ENCODE results near the gene RXRA.

Gene RXRA

GRCh38 chr9:134426436-134426835 is 100.2 kb downstream of the RXRA start:
- Histone ChIP-seq H2BK120ac (ENCODE audit: low read depth, low read length) (no peak overlapping the region), H3K4me1 (ENCODE audit: control insufficient read depth, insufficient read depth, low read depth, low read length) (peaks cover 24% of the 10 kb centered on the region), H3K36me3 (ENCODE audit: control insufficient read depth in 1 of 2, insufficient read depth in 2 of 2, low read depth in 1 of 2, low read length in 2 of 2) (peaks cover 34 to 85% of the 10 kb centered on the region in 2 experiments), H4K8ac (ENCODE audit: low read length) (no peak overlapping the region), H3K4me3 (ENCODE audit: insufficient read depth in 1 of 2, low read depth in 1 of 2, low read length in 2 of 2) (no peak overlapping the region), H3K27ac (ENCODE audit: low read length, poor library complexity, severe bottlenecking) (no peak overlapping the region), H3K14ac (ENCODE audit: low read length in 2 of 2) (peak overlapping the region in 1 of 2 experiments; percentile 38), H3K9me3 (ENCODE audit: control insufficient read depth, low read length) (no peaks in the 10 kb centered on the region), H2BK5ac (ENCODE audit: low read depth, low read length, poor library complexity, severe bottlenecking) (no peak overlapping the region), H2AK5ac (ENCODE audit: low read length, severe bottlenecking) (no peak overlapping the region), H3K18ac (ENCODE audit: low read depth in 1 of 2, low read length in 2 of 2) (no peak overlapping the region), H3K79me1 (replicated peaks; ENCODE audit: low read length, poor library complexity, severe bottlenecking) (peaks cover 14% of the 10 kb centered on the region), H3K4ac (ENCODE audit: low read depth in 1 of 2, low read length in 2 of 2) (no peak overlapping the region), H3K23ac (ENCODE audit: low read length in 2 of 2) (no peak overlapping the region), H2AFZ (ENCODE audit: low read depth, low read length) (no peak overlapping the region), H3K4me2 (ENCODE audit: low read length, poor library complexity, severe bottlenecking) (no peak overlapping the region), H2BK12ac (ENCODE audit: low read length in 2 of 2) (no peak overlapping the region), H3K9ac (ENCODE audit: low read length) (no peak overlapping the region), H2BK15ac (ENCODE audit: low read depth, poor library complexity, severe bottlenecking) (no peak overlapping the region), H4K91ac (ENCODE audit: low read length) (no peak overlapping the region), H3K27me3 (ENCODE audit: control insufficient read depth in 1 of 2, insufficient read depth in 1 of 2, low read length in 2 of 2) (no peaks in the 10 kb centered on the region)
- DNase-seq: no peak
- WGBS: 92% methylated on average over 15 of the region's 15 CpGs

GRCh38 chr9:134427153-134427782 is 101.0 kb downstream of the RXRA start:
- Histone ChIP-seq H2BK12ac (ENCODE audit: low read length in 2 of 2) (no peak overlapping the region), H2AK5ac (ENCODE audit: low read length, severe bottlenecking) (no peak overlapping the region), H3K27me3 (ENCODE audit: control insufficient read depth in 1 of 2, insufficient read depth in 1 of 2, low read length in 2 of 2) (no peaks in the 10 kb centered on the region), H2BK120ac (ENCODE audit: low read depth, low read length) (no peak overlapping the region), H2BK5ac (ENCODE audit: low read depth, low read length, poor library complexity, severe bottlenecking) (no peak overlapping the region), H3K27ac (ENCODE audit: low read length, poor library complexity, severe bottlenecking) (no peak overlapping the region), H3K9me3 (ENCODE audit: control insufficient read depth, low read length) (no peaks in the 10 kb centered on the region), H2BK15ac (ENCODE audit: low read depth, poor library complexity, severe bottlenecking) (no peak overlapping the region), H4K8ac (ENCODE audit: low read length) (no peak overlapping the region), H3K4me2 (ENCODE audit: low read length, poor library complexity, severe bottlenecking) (no peak overlapping the region), H2AFZ (ENCODE audit: low read depth, low read length) (no peak overlapping the region), H3K4me1 (ENCODE audit: control insufficient read depth, insufficient read depth, low read depth, low read length) (peaks cover 29% of the 10 kb centered on the region), H3K36me3 (ENCODE audit: control insufficient read depth in 1 of 2, insufficient read depth in 2 of 2, low read depth in 1 of 2, low read length in 2 of 2) (peaks cover 31 to 84% of the 10 kb centered on the region in 2 experiments), H3K4me3 (ENCODE audit: insufficient read depth in 1 of 2, low read depth in 1 of 2, low read length in 2 of 2) (no peak overlapping the region), H3K9ac (ENCODE audit: low read length) (no peak overlapping the region), H3K14ac (ENCODE audit: low read length in 2 of 2) (no peak overlapping the region), H3K4ac (ENCODE audit: low read depth in 1 of 2, low read length in 2 of 2) (no peak overlapping the region), H3K18ac (ENCODE audit: low read depth in 1 of 2, low read length in 2 of 2) (no peak overlapping the region), H4K91ac (ENCODE audit: low read length) (no peak overlapping the region), H3K79me1 (replicated peaks; ENCODE audit: low read length, poor library complexity, severe bottlenecking) (peaks cover 14% of the 10 kb centered on the region), H3K23ac (ENCODE audit: low read length in 2 of 2) (no peak overlapping the region)
- DNase-seq: no peak
- WGBS: 87% methylated on average over 19 of the region's 24 CpGs

DNA sequence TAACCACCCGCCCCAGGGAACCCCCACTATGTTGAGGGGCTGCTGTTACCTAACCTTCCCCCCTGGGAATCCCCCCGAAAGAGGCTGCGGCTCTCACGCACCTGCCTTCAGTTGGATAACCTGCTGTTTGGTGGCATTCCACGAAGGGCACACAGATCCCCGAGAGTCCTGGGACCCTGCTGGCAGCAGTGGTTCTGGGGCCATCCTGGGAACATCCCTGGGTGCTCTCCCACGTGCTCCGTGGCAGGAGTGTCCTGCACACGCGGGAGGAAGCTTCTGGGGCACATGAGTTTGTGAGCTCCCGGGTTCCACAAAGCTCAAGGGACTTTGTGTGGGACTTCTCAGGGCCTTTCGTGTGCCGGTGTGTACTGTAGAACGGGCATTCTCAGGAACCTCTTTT is 102.3 kb downstream of the RXRA start:
- Histone ChIP-seq H3K18ac (ENCODE audit: low read depth in 1 of 2, low read length in 2 of 2) (no peak overlapping the region), H3K4ac (ENCODE audit: low read depth in 1 of 2, low read length in 2 of 2) (no peak overlapping the region), H3K79me1 (replicated peaks; ENCODE audit: low read length, poor library complexity, severe bottlenecking) (peaks cover 12% of the 10 kb centered on the region), H2BK12ac (ENCODE audit: low read length in 2 of 2) (no peak overlapping the region), H3K4me2 (ENCODE audit: low read length, poor library complexity, severe bottlenecking) (no peak overlapping the region), H3K9me3 (ENCODE audit: control insufficient read depth, low read length) (no peaks in the 10 kb centered on the region), H2BK15ac (ENCODE audit: low read depth, poor library complexity, severe bottlenecking) (no peak overlapping the region), H2AFZ (ENCODE audit: low read depth, low read length) (no peak overlapping the region), H3K27me3 (ENCODE audit: control insufficient read depth in 1 of 2, insufficient read depth in 1 of 2, low read length in 2 of 2) (no peaks in the 10 kb centered on the region), H2BK120ac (ENCODE audit: low read depth, low read length) (no peak overlapping the region), H3K4me1 (ENCODE audit: control insufficient read depth, insufficient read depth, low read depth, low read length) (peaks cover 38% of the 10 kb centered on the region), H3K27ac (ENCODE audit: low read length, poor library complexity, severe bottlenecking) (no peak overlapping the region), H3K9ac (ENCODE audit: low read length) (no peak overlapping the region), H4K91ac (ENCODE audit: low read length) (no peak overlapping the region), H3K36me3 (ENCODE audit: control insufficient read depth in 1 of 2, insufficient read depth in 2 of 2, low read depth in 1 of 2, low read length in 2 of 2) (peaks cover 28 to 76% of the 10 kb centered on the region in 2 experiments), H3K14ac (ENCODE audit: low read length in 2 of 2) (no peak overlapping the region), H4K8ac (ENCODE audit: low read length) (no peak overlapping the region), H2BK5ac (ENCODE audit: low read depth, low read length, poor library complexity, severe bottlenecking) (no peak overlapping the region), H3K4me3 (ENCODE audit: insufficient read depth in 1 of 2, low read depth in 1 of 2, low read length in 2 of 2) (no peak overlapping the region), H2AK5ac (ENCODE audit: low read length, severe bottlenecking) (no peak overlapping the region), H3K23ac (ENCODE audit: low read length in 2 of 2) (no peak overlapping the region)
- 97% methylated on average over 14 of the region's 14 CpGs for WGBS
- no peak for DNase-seq

DNA sequence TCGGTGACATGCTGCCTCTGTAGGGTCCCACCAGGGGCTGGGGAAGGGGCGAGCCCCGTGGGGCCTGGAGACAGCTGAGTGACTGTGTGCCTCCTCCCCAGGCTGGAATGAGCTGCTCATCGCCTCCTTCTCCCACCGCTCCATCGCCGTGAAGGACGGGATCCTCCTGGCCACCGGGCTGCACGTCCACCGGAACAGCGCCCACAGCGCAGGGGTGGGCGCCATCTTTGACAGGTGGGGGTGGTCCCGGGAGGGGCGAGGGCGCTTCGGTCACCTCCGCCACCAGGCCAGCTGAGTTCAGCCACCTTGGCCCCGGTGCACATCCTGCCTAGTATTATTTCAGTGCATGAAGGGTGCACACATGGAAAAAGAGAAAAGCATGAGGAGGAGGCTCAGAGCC is 102.8 kb downstream of the RXRA start:
- Histone ChIP-seq H3K27ac (ENCODE audit: low read length, poor library complexity, severe bottlenecking) (no peak overlapping the region), H3K4me2 (ENCODE audit: low read length, poor library complexity, severe bottlenecking) (no peak overlapping the region), H3K9me3 (ENCODE audit: control insufficient read depth, low read length) (no peaks in the 10 kb centered on the region), H3K14ac (ENCODE audit: low read length in 2 of 2) (no peak overlapping the region), H3K18ac (ENCODE audit: low read depth in 1 of 2, low read length in 2 of 2) (no peak overlapping the region), H3K27me3 (ENCODE audit: control insufficient read depth in 1 of 2, insufficient read depth in 1 of 2, low read length in 2 of 2) (no peaks in the 10 kb centered on the region), H3K36me3 (ENCODE audit: control insufficient read depth in 1 of 2, insufficient read depth in 2 of 2, low read depth in 1 of 2, low read length in 2 of 2) (peaks cover 32 to 76% of the 10 kb centered on the region in 2 experiments), H3K4me1 (ENCODE audit: control insufficient read depth, insufficient read depth, low read depth, low read length) (peaks cover 40% of the 10 kb centered on the region), H3K4me3 (ENCODE audit: insufficient read depth in 1 of 2, low read depth in 1 of 2, low read length in 2 of 2) (no peak overlapping the region), H2BK120ac (ENCODE audit: low read depth, low read length) (no peak overlapping the region), H2AFZ (ENCODE audit: low read depth, low read length) (no peak overlapping the region), H3K79me1 (replicated peaks; ENCODE audit: low read length, poor library complexity, severe bottlenecking) (peaks cover 15% of the 10 kb centered on the region), H3K9ac (ENCODE audit: low read length) (no peak overlapping the region), H4K8ac (ENCODE audit: low read length) (no peak overlapping the region), H2BK15ac (ENCODE audit: low read depth, poor library complexity, severe bottlenecking) (no peak overlapping the region), H2BK12ac (ENCODE audit: low read length in 2 of 2) (no peak overlapping the region), H2AK5ac (ENCODE audit: low read length, severe bottlenecking) (no peak overlapping the region), H3K23ac (ENCODE audit: low read length in 2 of 2) (no peak overlapping the region), H2BK5ac (ENCODE audit: low read depth, low read length, poor library complexity, severe bottlenecking) (no peak overlapping the region), H3K4ac (ENCODE audit: low read depth in 1 of 2, low read length in 2 of 2) (no peak overlapping the region), H4K91ac (ENCODE audit: low read length) (no peak overlapping the region)
- 97% methylated on average over 20 of the region's 20 CpGs for WGBS
- no peak for DNase-seq

Measured in mesenchymal stem cell (in vitro differentiated cells and primary cell).